Naive thymus-derived CD8-positive, alpha-beta T cell (primary cell): ENCODE data around the gene GNAT1. TPM values are rescaled to one million over a fixed set of nuclear protein-coding genes. Genes with fewer than 3 reads are reported as not detected.

Experiments used
- ATAC-seq, 2 donors: fragments of 150-1000 bp; cut with Tn5 transposase in 1 of 2; sonication (Bioruptor Pico), chemical (Tn5 transposase) in 1 of 2; 1 replicate in 1 of 2; 2 replicates in 1 of 2; pipeline ENCODE4 v1.10.0; 2021; ENCODE audit warnings: mild to moderate bottlenecking in 2 of 2, moderate library complexity in 2 of 2
- POLR2A ChIA-PET: fragments of 350-600 bp; sonication (Branson Sonifier 250); formaldehyde crosslinking; loops from one replicate; lab custom pipeline; 2021; ENCODE audit warnings: antibody characterized with exemption; lab: Charles Lee
- DNase-seq, 10 donors: peaks; one replicate each; pipeline versions ENCODE4 v3.0.0 to v3.0.0-alpha.2; 2020 to 2022
- H3K27ac Mint-ChIP-seq, 10 donors: one replicate each; pipeline ENCODE4 v1.8.0; 2020 to 2022; ENCODE audit warnings: mild to moderate bottlenecking in 10 of 10, mixed read lengths in 10 of 10, moderate library complexity in 4 of 10, inconsistent platforms in 1 of 10
- H3K27me3 Mint-ChIP-seq, 5 donors: one replicate each; pipeline ENCODE4 v1.8.0; 2021 to 2022; ENCODE audit warnings: mixed read lengths in 5 of 5
- H3K36me3 Mint-ChIP-seq, 3 donors: one replicate each; pipeline ENCODE4 v1.8.0; 2020 to 2022; ENCODE audit warnings: mixed read lengths in 3 of 3, mild to moderate bottlenecking in 2 of 3, inconsistent platforms in 1 of 3
- H3K4me1 Mint-ChIP-seq, 4 donors: one replicate each; pipeline ENCODE4 v1.8.0; 2021 to 2022; ENCODE audit warnings: mixed read lengths in 4 of 4
- H3K4me3 Mint-ChIP-seq, 10 donors: one replicate each; pipeline ENCODE4 v1.8.0; 2020 to 2022; ENCODE audit warnings: mild to moderate bottlenecking in 10 of 10, mixed read lengths in 10 of 10, moderate library complexity in 6 of 10, inconsistent platforms in 1 of 10
- H3K9me3 Mint-ChIP-seq, 9 donors: one replicate each; pipeline ENCODE4 v1.8.0; 2020 to 2022; ENCODE audit warnings: mixed read lengths in 9 of 9, mild to moderate bottlenecking in 3 of 9, inconsistent platforms in 1 of 9, moderate library complexity in 1 of 9
- polyA plus RNA-seq, 3 donors: library from polyadenylated mRNA; unstranded; fragments of 300-500 nt; fragmentation: Illumina TruSeq; gene quantifications; one replicate each; pipeline ENCODE4 v1.2.3, GENCODE V29; 2021
- total RNA-seq, 8 experiments: library from RNA in 2 of 8; stranded (reverse) in 2 of 8; gene quantifications; one replicate each; pipeline ENCODE4 v1.2.3 and lab custom pipeline; 2021 to 2026

Gene GNAT1
- total and polyA plus RNA-seq, 5 experiments from 2014 or later = not detected

- no peak for ATAC-seq
- H3K9me3 Mint-ChIP-seq = peaks cover 0 to 1% (median 0%) of the 10 kb centered on the region in 9 donors
- no peak overlapping the region for H3K4me3 Mint-ChIP-seq
- POLR2A ChIA-PET = no interaction called here
- no peak overlapping the region for H3K27ac Mint-ChIP-seq
- H3K4me1 Mint-ChIP-seq = peaks cover 0 to 15% (median 3%) of the 10 kb centered on the region in 4 donors
- H3K27me3 Mint-ChIP-seq = peaks cover 16 to 51% (median 36%) of the 10 kb centered on the region in 5 donors
- peak in 1 of 10 donors; percentile 52 for DNase-seq
- no peaks in the 10 kb centered on the region for H3K36me3 Mint-ChIP-seq
These were observed 10.3 kb downstream of the GNAT1 start for GRCh38 chr3:50201573-50202315.

- H3K27ac Mint-ChIP-seq = peak overlapping the region in 3 of 10 donors; percentile 60 to 69 (median 65)
- H3K9me3 Mint-ChIP-seq = peaks cover 0 to 1% (median 0%) of the 10 kb centered on the region in 9 donors
- peaks cover 16 to 54% (median 36%) of the 10 kb centered on the region in 5 donors for H3K27me3 Mint-ChIP-seq
- peaks cover 0 to 15% (median 3%) of the 10 kb centered on the region in 4 donors for H3K4me1 Mint-ChIP-seq
- ATAC-seq = no peak
- POLR2A ChIA-PET = no interaction called here
- peak in 1 of 10 donors; percentile 54 for DNase-seq
- H3K4me3 Mint-ChIP-seq = peak overlapping the region in 3 of 10 donors; percentile 5 to 59 (median 43)
- no peaks in the 10 kb centered on the region for H3K36me3 Mint-ChIP-seq
These were observed 11.1 kb downstream of the GNAT1 start for GRCh38 chr3:50202353-50203112.

GRCh38 chr3:50203113-50203808, 11.9 kb downstream of the GNAT1 start:
- Mint-ChIP-seq H3K9me3 (peaks cover 0 to 1% (median 0%) of the 10 kb centered on the region in 9 donors), H3K27me3 (peaks cover 16 to 54% (median 36%) of the 10 kb centered on the region in 5 donors), H3K4me1 (peaks cover 0 to 15% (median 3%) of the 10 kb centered on the region in 4 donors), H3K27ac (peak overlapping the region in 4 of 10 donors; percentile 28 to 60 (median 38)), H3K4me3 (peak overlapping the region in 3 of 10 donors; percentile 5 to 59 (median 43)), H3K36me3 (no peaks in the 10 kb centered on the region)
- DNase-seq (peak in 1 of 10 donors; percentile 27), ATAC-seq (no peak)
- POLR2A ChIA-PET = no interaction called here

GRCh38 chr3:50203809-50204803, 12.7 kb downstream of the GNAT1 start:
- Mint-ChIP-seq H3K4me1 (peaks cover 0 to 15% (median 4%) of the 10 kb centered on the region in 4 donors), H3K27ac (peak overlapping the region in 2 of 10 donors; percentile 34 to 43), H3K36me3 (no peaks in the 10 kb centered on the region), H3K27me3 (peaks cover 16 to 56% (median 39%) of the 10 kb centered on the region in 5 donors), H3K4me3 (peak overlapping the region in 2 of 10 donors; percentile 44 to 56), H3K9me3 (peaks cover 0 to 1% (median 0%) of the 10 kb centered on the region in 9 donors)
- DNase-seq (no peak), ATAC-seq (no peak)
- POLR2A ChIA-PET = interaction anchor here (1.7 kb wide), 1 partner anchor 10 kb away, joined by 7 read pairs; no protein-coding TSS in a partner anchor

- POLR2A ChIA-PET = interaction anchor here (1.7 kb wide), 1 partner anchor 11 kb away, joined by 7 read pairs; no protein-coding TSS in a partner anchor
- Mint-ChIP-seq H3K4me1 (peaks cover 0 to 15% (median 4%) of the 10 kb centered on the region in 4 donors), H3K27ac (peak within 1 kb of the TSS in 1 of 10 donors; percentile 56), H3K27me3 (peaks cover 14 to 54% (median 37%) of the 10 kb centered on the region in 5 donors), H3K4me3 (peak within 1 kb of the TSS in 8 of 10 donors; percentile 40 to 74 (median 54)), H3K36me3 (no peaks in the 10 kb centered on the region), H3K9me3 (peaks cover 0 to 1% (median 0%) of the 10 kb centered on the region in 9 donors)
- ATAC-seq = peak; percentile 55 to 68
- DNase-seq = peak in 4 of 10 donors; percentile 27 to 37 (median 31)
These were observed 13.5 kb downstream of the GNAT1 start, which contains the start of gene SLC38A3 for GRCh38 chr3:50204804-50205412. Gene SLC38A3 (plus strand): TSS chr3:50205271. CDS start chr3:50214200, 8,929 bp downstream.

- peak overlapping the region in 8 of 10 donors; percentile 10 to 74 (median 45) for H3K4me3 Mint-ChIP-seq
- ATAC-seq (peak; percentile 75 to 78), DNase-seq (peak in 5 of 10 donors; percentile 27 to 46 (median 37))
- POLR2A ChIA-PET = interaction anchor here (1.7 kb wide), 1 partner anchor 11 kb away, joined by 7 read pairs; no protein-coding TSS in a partner anchor
- H3K36me3 Mint-ChIP-seq = no peaks in the 10 kb centered on the region
- peaks cover 0 to 1% (median 0%) of the 10 kb centered on the region in 9 donors for H3K9me3 Mint-ChIP-seq
- H3K27me3 Mint-ChIP-seq = peaks cover 13 to 53% (median 35%) of the 10 kb centered on the region in 5 donors
- no peak overlapping the region for H3K27ac Mint-ChIP-seq
- peaks cover 0 to 15% (median 4%) of the 10 kb centered on the region in 4 donors for H3K4me1 Mint-ChIP-seq
These were observed 14.2 kb downstream of the GNAT1 start for GRCh38 chr3:50205413-50206276.

- Mint-ChIP-seq H3K4me3 (no peak overlapping the region), H3K9me3 (peaks cover 0 to 1% (median 0%) of the 10 kb centered on the region in 9 donors), H3K36me3 (no peaks in the 10 kb centered on the region), H3K27ac (no peak overlapping the region), H3K27me3 (peaks cover 6 to 37% (median 26%) of the 10 kb centered on the region in 5 donors), H3K4me1 (peaks cover 0 to 13% (median 3%) of the 10 kb centered on the region in 4 donors)
- ATAC-seq (no peak), DNase-seq (no peak)
- POLR2A ChIA-PET = no interaction called here
These were observed 16.1 kb downstream of the GNAT1 start for GRCh38 chr3:50207359-50208042.

- Mint-ChIP-seq H3K27ac (no peak overlapping the region), H3K36me3 (no peaks in the 10 kb centered on the region), H3K9me3 (no peaks in the 10 kb centered on the region), H3K4me3 (no peak overlapping the region), H3K4me1 (peaks cover 0 to 6% (median 2%) of the 10 kb centered on the region in 4 donors), H3K27me3 (peaks cover 0 to 24% (median 16%) of the 10 kb centered on the region in 5 donors)
- POLR2A ChIA-PET = interaction anchor here (0.5 kb wide), 1 partner anchor 19 kb away, joined by 5 read pairs; no protein-coding TSS in a partner anchor
- DNase-seq (no peak), ATAC-seq (no peak)
These were observed 17.4 kb downstream of the GNAT1 start for GRCh38 chr3:50208677-50209344.

GRCh38 chr3:50210176-50210509, 18.7 kb downstream of the GNAT1 start:
- Mint-ChIP-seq H3K27me3 (peaks cover 0 to 15% (median 13%) of the 10 kb centered on the region in 5 donors), H3K4me3 (no peak overlapping the region), H3K9me3 (no peaks in the 10 kb centered on the region), H3K4me1 (peaks cover 0 to 4% (median 1%) of the 10 kb centered on the region in 4 donors), H3K27ac (no peak overlapping the region), H3K36me3 (no peaks in the 10 kb centered on the region)
- POLR2A ChIA-PET = no interaction called here
- DNase-seq (no peak), ATAC-seq (no peak)
